GM21526 (cell line): Measurements from ENCODE around the gene FAM83F.

Source experiments
- ATAC-seq: cut with Tn5 transposase; IDR thresholded peaks from one replicate; pipeline ENCODE4 v1.9.1; 2021; ENCODE audit warnings: moderate library complexity; ENCODE audit not compliant: unreplicated experiment, low FRiP score

The FAM83F gene

DNA sequence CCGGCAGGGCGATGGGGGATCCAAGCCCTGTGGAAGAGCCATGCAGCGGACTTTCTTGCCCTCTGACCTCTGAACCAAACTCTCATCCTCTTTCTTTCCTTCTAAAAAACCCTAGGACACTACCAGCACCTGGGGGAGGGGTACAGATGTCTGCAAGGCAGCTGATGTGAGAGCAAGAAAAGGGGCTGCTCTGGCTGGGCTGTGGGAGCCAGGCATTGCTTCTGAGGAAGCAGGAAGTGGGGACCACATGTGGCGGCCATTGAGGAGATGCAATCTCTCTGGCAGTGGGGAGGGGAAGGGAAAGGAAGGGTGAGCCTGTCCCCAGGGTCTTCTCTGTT, 36.0 kb downstream of the FAM83F start:
- no peak for ATAC-seq

DNA sequence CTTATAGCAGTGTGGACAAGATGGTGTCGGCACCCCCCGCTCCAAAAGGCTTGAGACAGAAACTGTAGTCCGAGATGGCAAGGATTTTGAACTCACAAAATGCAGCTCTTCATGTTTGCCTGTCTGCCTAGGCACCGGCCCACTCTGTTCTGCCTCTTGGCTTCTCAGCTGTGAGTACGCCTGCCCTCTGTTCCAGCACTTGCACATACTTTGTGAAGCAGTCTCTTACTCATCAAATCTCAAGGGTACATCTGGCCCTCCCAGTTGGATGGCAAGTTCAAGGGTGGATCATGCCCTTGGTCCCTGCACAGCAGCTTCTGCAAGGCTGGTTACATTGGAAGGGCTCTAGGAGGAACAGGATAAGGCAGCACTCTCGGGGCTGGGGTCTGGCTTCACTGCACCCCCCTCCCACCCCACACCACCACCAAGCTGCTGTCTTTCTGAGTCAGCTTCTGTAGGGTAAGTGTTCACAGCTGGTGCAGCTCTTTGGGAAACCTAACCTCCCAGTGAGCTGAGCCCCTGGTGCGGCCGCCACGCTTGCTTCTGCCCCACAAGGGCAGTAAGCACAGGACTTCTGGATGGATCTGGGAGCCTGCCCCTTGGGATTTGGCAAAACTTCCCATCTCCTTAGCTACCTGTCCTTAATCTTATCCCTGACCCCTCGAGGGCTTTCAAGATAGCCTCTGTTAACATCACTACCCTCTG, 37.2 kb downstream of the FAM83F start:
- ATAC-seq, result no peak

GRCh38 chr22:40033586-40034380, 39.0 kb downstream of the FAM83F start:
- ATAC-seq, result no peak

DNA sequence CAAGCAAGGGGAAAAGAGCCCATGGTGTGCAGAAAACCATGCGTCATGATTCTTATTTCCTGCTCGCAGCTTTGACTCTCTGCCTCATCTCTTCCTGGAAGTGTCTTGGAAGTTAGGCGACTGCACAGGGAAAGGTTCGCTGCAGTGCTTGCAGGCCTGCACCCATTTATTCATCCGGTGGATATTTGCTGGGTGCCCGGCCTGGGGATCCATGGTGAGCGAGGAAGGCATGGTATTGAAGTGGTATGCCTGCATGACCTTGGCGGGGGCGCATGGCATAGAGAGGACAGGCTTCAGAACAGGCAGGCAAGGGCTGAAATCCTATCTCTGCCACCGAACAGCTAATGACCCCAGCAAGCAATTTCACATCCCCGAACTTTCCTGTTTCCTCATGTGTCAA, 40.6 kb downstream of the FAM83F start:
- no peak for ATAC-seq

- ATAC-seq, result no peak
These were observed 41.4 kb downstream of the FAM83F start for GRCh38 chr22:40036126-40036525.

DNA sequence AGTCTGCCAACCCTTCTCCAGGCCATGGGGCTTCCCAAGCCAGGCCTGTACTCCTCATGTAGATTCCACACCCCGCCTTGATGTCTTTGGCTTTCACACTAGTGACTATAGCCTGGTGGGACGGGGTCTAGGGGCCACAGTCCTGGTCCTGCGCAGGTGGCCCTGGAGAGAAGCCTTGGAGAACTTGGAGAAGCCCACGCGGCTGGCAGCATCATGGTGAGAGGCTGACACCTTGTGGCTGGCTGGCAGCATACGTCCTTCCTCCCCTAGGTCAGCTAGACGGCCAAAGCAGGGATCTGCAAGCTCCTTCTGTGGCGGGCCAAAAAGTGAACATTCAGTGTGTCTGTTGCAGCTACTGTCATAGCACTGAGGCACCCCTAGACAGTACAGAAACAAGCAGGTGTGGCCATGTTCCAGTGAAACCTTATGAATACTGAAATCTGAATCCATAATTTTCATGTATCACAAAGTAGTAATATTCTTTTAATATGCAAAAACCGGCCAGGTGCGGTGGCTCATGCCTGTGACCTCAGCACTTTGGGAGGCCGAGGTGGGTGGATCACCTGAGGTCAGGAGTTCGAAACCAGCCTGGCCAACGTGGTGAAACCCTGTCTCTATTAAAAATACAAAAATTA, 42.0 kb downstream of the FAM83F start:
- no peak for ATAC-seq

- ATAC-seq, result no peak
These were observed 42.6 kb downstream of the FAM83F start for GRCh38 chr22:40037320-40037719.

DNA sequence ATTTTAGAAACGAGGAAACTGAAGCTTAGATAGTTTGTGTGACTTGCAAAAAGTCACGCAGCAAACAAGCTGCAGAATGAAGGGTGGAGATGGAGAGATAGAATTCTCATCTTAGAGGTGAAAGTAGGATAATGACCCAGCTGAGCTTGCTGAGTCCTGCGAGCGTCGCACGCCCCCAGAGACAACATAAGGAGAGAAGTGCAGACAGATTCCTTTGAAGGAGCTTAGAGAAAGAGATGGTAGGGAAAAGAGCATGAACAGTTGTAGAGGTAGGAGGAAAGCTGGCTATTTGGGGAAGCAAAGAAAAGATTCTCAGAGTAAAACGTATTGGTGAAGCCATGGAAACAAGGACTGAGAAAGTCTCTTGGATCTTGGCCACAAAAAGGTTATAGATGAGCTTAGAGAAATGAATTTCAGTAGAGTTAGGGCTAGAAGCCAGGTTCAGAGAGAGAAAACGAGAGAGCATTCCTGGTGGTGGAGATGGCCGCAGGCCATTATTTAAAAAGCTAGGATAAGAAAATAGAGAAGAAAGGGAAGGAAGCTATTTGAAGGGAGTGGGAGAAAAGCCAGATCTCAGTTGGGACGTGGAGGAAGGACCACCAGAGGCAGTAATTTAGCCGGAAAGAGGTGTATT, 44.8 kb downstream of the FAM83F start:
- ATAC-seq, result no peak

DNA sequence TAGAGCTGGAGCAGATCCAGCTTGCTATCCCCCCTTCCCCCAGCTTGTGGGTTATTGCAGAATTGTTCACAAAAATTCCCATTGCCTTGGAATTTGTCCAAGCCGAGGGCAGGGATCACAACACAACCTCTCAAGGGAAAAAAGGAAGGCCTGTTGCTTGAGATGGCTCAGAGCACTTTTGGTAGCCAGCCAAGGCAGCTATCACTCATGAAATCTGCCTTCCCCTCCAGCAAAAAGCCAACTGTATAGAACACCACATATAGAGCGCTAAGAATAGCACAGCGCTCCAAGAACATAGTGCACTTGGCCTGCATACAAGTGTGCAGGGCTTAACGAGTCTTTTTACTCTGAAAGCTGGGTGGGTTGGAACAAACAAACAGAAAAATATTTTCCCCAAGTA, 46.2 kb downstream of the FAM83F start:
- no peak for ATAC-seq

DNA sequence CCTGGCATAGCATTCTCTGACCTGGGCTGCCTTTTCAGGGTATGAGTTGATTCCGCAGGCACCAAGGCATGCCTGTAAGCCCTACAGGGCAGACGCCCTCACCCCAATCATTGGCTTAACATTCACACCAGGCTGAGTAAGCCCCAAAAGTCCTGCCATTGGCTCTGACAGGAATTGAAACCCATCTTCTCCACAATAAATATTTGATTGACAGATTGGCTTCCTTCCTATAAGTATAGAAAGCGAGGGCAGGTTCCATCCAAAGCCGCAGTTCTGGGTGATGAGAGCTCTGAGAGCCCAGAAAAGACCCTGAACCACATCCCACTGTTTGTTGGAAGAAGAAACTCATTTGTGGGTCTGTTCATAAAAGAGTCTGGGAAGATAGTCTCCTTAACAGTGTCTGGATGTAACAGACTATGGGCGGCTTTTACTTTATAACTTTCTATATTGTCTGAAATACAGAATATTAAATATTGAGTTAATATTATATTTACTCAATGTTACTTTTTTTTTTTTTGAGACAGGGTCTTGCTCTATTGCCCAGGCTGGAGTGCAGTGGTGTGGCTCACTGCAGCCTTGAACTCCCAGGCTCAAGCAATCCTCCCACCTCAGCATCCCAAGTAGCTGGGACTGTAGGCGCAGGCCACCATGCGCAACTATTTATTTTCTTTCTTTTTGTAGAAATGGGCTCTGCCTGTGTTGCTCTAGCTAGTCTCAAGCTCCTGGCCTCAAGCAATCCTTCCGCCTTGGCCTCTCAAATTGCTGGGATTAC, 46.8 kb downstream of the FAM83F start:
- ATAC-seq, result no peak

DNA sequence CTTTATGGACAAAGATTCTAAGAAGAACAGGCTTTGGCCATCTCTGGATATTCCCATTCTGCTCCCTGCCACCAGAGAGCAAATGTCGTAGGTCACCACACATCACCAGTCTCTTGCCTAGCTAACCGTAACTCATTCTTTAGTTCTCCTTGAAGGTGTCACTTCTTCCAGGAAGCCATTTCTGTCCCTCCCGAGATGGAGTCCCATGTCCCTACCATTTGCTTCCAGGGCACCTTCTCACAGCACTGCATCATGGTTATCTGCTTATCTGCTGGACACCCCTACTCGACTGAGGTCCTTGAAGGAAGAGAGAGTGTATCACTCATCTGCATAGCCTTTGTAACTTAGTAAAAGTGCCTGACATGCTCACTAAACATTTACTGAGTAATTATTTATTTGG, 47.6 kb downstream of the FAM83F start:
- ATAC-seq, result no peak

DNA sequence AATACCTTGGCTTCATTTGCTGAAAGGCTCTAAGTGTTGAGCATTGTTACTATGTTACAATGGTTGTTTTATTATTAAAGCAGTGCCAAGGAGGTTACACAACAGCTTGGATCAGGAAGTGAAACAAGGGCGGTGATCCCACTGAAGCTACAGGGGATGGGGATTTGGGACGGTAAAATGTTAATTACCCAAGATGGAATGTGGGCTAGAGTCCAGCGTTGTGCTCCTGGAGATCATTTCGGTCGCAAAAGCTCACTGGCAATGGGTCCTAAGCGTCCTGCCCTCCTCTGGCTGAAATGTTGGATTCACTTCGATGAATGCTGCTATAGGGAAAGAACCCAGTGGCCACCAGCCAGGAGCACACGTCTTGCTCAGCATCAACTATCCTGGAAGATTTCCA, 48.3 kb downstream of the FAM83F start:
- ATAC-seq, result no peak

- ATAC-seq, result no peak
These were observed 49.0 kb downstream of the FAM83F start for GRCh38 chr22:40043793-40044101.

GRCh38 chr22:40044102-40044869, 49.5 kb downstream of the FAM83F start:
- peak; percentile 77 for ATAC-seq

GRCh38 chr22:40044870-40045834, 50.4 kb downstream of the FAM83F start:
- peak; percentile 13 for ATAC-seq

GRCh38 chr22:40046126-40046525, 51.4 kb downstream of the FAM83F start:
- no peak for ATAC-seq

GRCh38 chr22:40050258-40050657, 55.5 kb downstream of the FAM83F start:
- ATAC-seq, result peak; percentile 75

GRCh38 chr22:40051322-40051721, 56.6 kb downstream of the FAM83F start:
- no peak for ATAC-seq

- ATAC-seq, result no peak
These were observed 58.7 kb downstream of the FAM83F start for GRCh38 chr22:40053460-40053859.
